Activated T-helper 1 cell treated with anti-CD3 and anti-CD28 coated beads, Interleukin-12 subunit alpha, Interleukin-12 subunit beta, Interleukin-2, Interleukin-4 antibody, amounts not matched to agents 30 ng/mL and 10 ng/mL and 1 ng/mL, durations not matched to agents 14 hours and 24 hours and 36 hours (primary cell): ENCODE measurements around the gene PXN. TPM values are rescaled to one million over a fixed set of nuclear protein-coding genes. Genes with fewer than 3 reads are reported as not detected.

Source experiments
- DNase-seq: peaks from one replicate; pipeline ENCODE4 v3.0.0; 2021; ENCODE audit warnings: low spot score
- H3K27ac Mint-ChIP-seq: one replicate; pipeline ENCODE4 v1.8.0; 2021; ENCODE audit warnings: mild to moderate bottlenecking, mixed read lengths
- H3K27me3 Mint-ChIP-seq: one replicate; pipeline ENCODE4 v1.8.0; 2022; ENCODE audit warnings: mild to moderate bottlenecking, moderate library complexity, mixed read lengths; ENCODE audit not compliant: insufficient read depth
- H3K36me3 Mint-ChIP-seq: one replicate; pipeline ENCODE4 v1.8.0; 2021; ENCODE audit warnings: low read depth, mixed read lengths
- H3K4me1 Mint-ChIP-seq: one replicate; pipeline ENCODE4 v1.8.0; 2021; ENCODE audit warnings: low read depth, mixed read lengths
- H3K4me3 Mint-ChIP-seq: one replicate; pipeline ENCODE4 v1.8.0; 2021; ENCODE audit warnings: mild to moderate bottlenecking, moderate library complexity, mixed read lengths
- H3K9me3 Mint-ChIP-seq: one replicate; pipeline ENCODE4 v1.8.0; 2021; ENCODE audit warnings: mixed read lengths
- intact Hi-C: fragments of 100-400 bp; cut with micrococcal nuclease; formaldehyde crosslinking; loops from one replicate; pipeline ENCODE4 v1.15.1; 2024
- total RNA-seq: library from RNA; stranded (reverse); gene quantifications from 2 replicates; pipeline ENCODE4 v1.2.3, GENCODE V29; 2022

Gene PXN
- total RNA-seq, 1 donor from 2014 or later: 57.7 TPM

GRCh38 chr12:120276734-120277133, 11.2 kb upstream of the PXN start:
- no peaks in the 10 kb centered on the region for H3K9me3 Mint-ChIP-seq
- DNase-seq: no peak
- no peak overlapping the region for H3K4me3 Mint-ChIP-seq
- intact Hi-C loops: no loop called here
- peaks cover 5% of the 10 kb centered on the region for H3K27me3 Mint-ChIP-seq
- no peaks in the 10 kb centered on the region for H3K4me1 Mint-ChIP-seq
- H3K36me3 Mint-ChIP-seq: no peaks in the 10 kb centered on the region
- no peak overlapping the region for H3K27ac Mint-ChIP-seq

- peaks cover 30% of the 10 kb centered on the region for H3K4me1 Mint-ChIP-seq
- H3K9me3 Mint-ChIP-seq: no peaks in the 10 kb centered on the region
- intact Hi-C loops: no loop called here
- no peak for DNase-seq
- H3K27me3 Mint-ChIP-seq: no peaks in the 10 kb centered on the region
- H3K36me3 Mint-ChIP-seq: peaks cover 4% of the 10 kb centered on the region
- H3K27ac Mint-ChIP-seq: no peak overlapping the region
- no peak overlapping the region for H3K4me3 Mint-ChIP-seq
Observed at GRCh38 chr12:120267736-120268135, 2.2 kb upstream of the PXN start.

GRCh38 chr12:120266180-120266870, 795 bp upstream of the PXN start:
- intact Hi-C loops: loop anchor here (1.0 kb wide), 1 partner anchor 25 kb away; the partner anchor contains the start of gene RNU4-2
- no peak for DNase-seq
- Mint-ChIP-seq H3K4me3 (peak overlapping the region; percentile 92), H3K27me3 (no peaks in the 10 kb centered on the region), H3K27ac (peak overlapping the region; percentile 97), H3K36me3 (peaks cover 6% of the 10 kb centered on the region), H3K9me3 (no peaks in the 10 kb centered on the region), H3K4me1 (peaks cover 44% of the 10 kb centered on the region)

- DNase-seq: no peak
- intact Hi-C loops: loop anchor here (1.0 kb wide), 3 partner anchors 13 to 64 kb away; partner anchors contain the start of gene RPLP0
- H3K27me3 Mint-ChIP-seq: no peaks in the 10 kb centered on the region
- H3K4me3 Mint-ChIP-seq: peak overlapping the region; percentile 97
- H3K36me3 Mint-ChIP-seq: peaks cover 8% of the 10 kb centered on the region
- H3K27ac Mint-ChIP-seq: peak overlapping the region; percentile 88
- H3K4me1 Mint-ChIP-seq: peaks cover 58% of the 10 kb centered on the region
- H3K9me3 Mint-ChIP-seq: no peaks in the 10 kb centered on the region
Observed at GRCh38 chr12:120264904-120265472, 542 bp downstream of the PXN start.

GRCh38 chr12:120264086-120264903, 1.2 kb downstream of the PXN start:
- Mint-ChIP-seq H3K4me1 (peaks cover 65% of the 10 kb centered on the region), H3K36me3 (peaks cover 8% of the 10 kb centered on the region), H3K4me3 (peak overlapping the region; percentile 97), H3K27me3 (no peaks in the 10 kb centered on the region), H3K27ac (peak overlapping the region; percentile 88), H3K9me3 (no peaks in the 10 kb centered on the region)
- no peak for DNase-seq
- intact Hi-C loops: loop anchor here (1.0 kb wide), 1 partner anchor 12 kb away; no protein-coding TSS in a partner anchor

GRCh38 chr12:120263748-120264085, 1.8 kb downstream of the PXN start:
- Mint-ChIP-seq H3K9me3 (no peaks in the 10 kb centered on the region), H3K27me3 (no peaks in the 10 kb centered on the region), H3K27ac (peak overlapping the region; percentile 88), H3K4me3 (peak overlapping the region; percentile 97), H3K4me1 (peaks cover 68% of the 10 kb centered on the region), H3K36me3 (peaks cover 8% of the 10 kb centered on the region)
- DNase-seq: no peak
- intact Hi-C loops: loop anchor here (1.0 kb wide), 1 partner anchor 11 kb away; no protein-coding TSS in a partner anchor

- peaks cover 8% of the 10 kb centered on the region for H3K36me3 Mint-ChIP-seq
- intact Hi-C loops: no loop called here
- H3K27ac Mint-ChIP-seq: peak overlapping the region; percentile 59
- H3K27me3 Mint-ChIP-seq: no peaks in the 10 kb centered on the region
- H3K4me3 Mint-ChIP-seq: peak overlapping the region; percentile 97
- DNase-seq: no peak
- H3K9me3 Mint-ChIP-seq: no peaks in the 10 kb centered on the region
- H3K4me1 Mint-ChIP-seq: peaks cover 74% of the 10 kb centered on the region
Observed at GRCh38 chr12:120262852-120263747, 2.4 kb downstream of the PXN start.

GRCh38 chr12:120261951-120262851, 3.3 kb downstream of the PXN start:
- Mint-ChIP-seq H3K4me3 (peak overlapping the region; percentile 97), H3K4me1 (peaks cover 83% of the 10 kb centered on the region), H3K27ac (peak overlapping the region; percentile 59), H3K27me3 (no peaks in the 10 kb centered on the region), H3K9me3 (no peaks in the 10 kb centered on the region), H3K36me3 (peaks cover 9% of the 10 kb centered on the region)
- DNase-seq: no peak
- intact Hi-C loops: no loop called here

GRCh38 chr12:120260607-120261006, 4.9 kb downstream of the PXN start:
- intact Hi-C loops: no loop called here
- H3K27ac Mint-ChIP-seq: no peak overlapping the region
- no peak for DNase-seq
- H3K27me3 Mint-ChIP-seq: no peaks in the 10 kb centered on the region
- H3K4me3 Mint-ChIP-seq: peak overlapping the region; percentile 53
- no peaks in the 10 kb centered on the region for H3K9me3 Mint-ChIP-seq
- H3K4me1 Mint-ChIP-seq: peaks cover 90% of the 10 kb centered on the region
- peaks cover 12% of the 10 kb centered on the region for H3K36me3 Mint-ChIP-seq

- no peak overlapping the region for H3K27ac Mint-ChIP-seq
- peaks cover 18% of the 10 kb centered on the region for H3K36me3 Mint-ChIP-seq
- no peak for DNase-seq
- no peak overlapping the region for H3K4me3 Mint-ChIP-seq
- no peaks in the 10 kb centered on the region for H3K9me3 Mint-ChIP-seq
- intact Hi-C loops: no loop called here
- H3K27me3 Mint-ChIP-seq: no peaks in the 10 kb centered on the region
- H3K4me1 Mint-ChIP-seq: peaks cover 93% of the 10 kb centered on the region
Observed at GRCh38 chr12:120259418-120260202, 5.9 kb downstream of the PXN start.

- no peaks in the 10 kb centered on the region for H3K27me3 Mint-ChIP-seq
- H3K9me3 Mint-ChIP-seq: no peaks in the 10 kb centered on the region
- peaks cover 21% of the 10 kb centered on the region for H3K36me3 Mint-ChIP-seq
- no peak for DNase-seq
- intact Hi-C loops: no loop called here
- H3K4me3 Mint-ChIP-seq: peak overlapping the region; percentile 16
- peak overlapping the region; percentile 53 for H3K27ac Mint-ChIP-seq
- H3K4me1 Mint-ChIP-seq: peaks cover 92% of the 10 kb centered on the region
Observed at GRCh38 chr12:120258323-120258896, 7.1 kb downstream of the PXN start.
